NCI-H748 (cell line): Measurements from ENCODE around the gene LPP.
"Not testable (repeated sequence)": the region's sequence is repeated elsewhere in the genome, so short reads cannot be mapped to it uniquely, and the experiment has no call there.

Experiments used
- DNase-seq: peaks from one replicate; lab custom pipeline; 2025; ENCODE audit not compliant: unreplicated experiment; lab: John Stamatoyannopoulos, UW

The LPP gene

DNA sequence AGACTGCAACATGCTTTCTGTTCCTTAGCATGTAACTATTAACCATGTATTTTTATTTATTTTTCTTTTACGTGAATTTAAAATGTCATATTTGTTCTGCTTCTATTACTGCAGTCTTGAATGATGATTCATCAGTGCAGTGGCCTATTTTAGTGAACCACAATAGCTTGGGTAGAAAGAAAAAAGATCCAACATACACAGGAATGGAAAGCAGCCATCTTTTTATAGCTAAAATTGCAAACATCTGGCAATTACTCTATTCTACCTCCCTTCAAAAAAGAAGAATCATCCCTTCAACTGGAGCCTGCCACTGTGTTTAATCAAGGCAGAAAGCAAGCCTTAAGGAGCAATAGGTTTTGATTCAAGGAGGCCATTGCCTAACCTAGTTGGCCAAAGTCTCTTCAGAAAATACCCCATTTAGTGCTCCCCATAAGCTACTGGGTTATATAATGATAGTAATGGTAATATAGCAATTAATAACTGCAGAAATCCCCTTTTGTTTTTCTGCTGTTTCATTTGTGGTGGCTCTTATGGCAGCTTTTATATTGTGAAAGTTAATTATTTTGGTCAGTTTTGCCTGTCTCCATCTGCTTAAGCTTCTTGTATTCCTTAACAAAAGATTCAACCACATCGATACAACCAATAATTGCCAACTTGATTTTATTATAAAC is 267.3 kb downstream of the LPP start:
- no peak for DNase-seq

DNA sequence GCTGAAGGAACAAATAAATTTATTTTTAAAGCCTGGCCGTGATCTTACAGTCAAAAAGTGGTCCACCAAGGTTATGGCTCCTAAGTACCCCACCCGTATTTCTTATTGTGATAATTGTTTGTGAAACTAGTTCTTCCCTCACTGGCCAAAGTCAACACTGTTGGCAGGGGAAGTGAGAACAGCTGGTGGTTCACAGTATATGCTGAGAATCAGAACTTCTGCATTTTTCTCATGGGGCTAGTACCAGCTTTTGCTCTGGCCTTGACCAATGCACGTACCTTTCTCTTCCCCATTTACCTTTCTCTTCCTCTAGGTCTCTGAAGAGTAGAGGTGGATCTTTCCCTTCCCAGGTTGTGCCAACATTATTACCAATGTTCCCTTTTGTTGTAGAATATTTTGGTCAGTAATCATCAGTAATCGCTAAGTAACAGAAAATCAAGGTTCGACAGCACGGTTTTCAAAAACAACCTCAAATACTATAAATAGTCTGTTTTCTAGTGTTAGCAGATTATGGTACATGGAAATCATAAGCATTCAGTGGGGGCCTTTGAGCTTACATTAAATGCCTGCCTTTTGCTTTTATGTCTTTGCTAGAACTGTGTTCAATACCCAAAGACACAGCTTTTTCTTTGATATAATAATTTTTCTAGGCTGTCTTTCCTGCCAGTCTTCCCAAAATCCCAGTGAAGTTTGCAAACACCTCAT is 268.0 kb downstream of the LPP start:
- no peak for DNase-seq

DNA sequence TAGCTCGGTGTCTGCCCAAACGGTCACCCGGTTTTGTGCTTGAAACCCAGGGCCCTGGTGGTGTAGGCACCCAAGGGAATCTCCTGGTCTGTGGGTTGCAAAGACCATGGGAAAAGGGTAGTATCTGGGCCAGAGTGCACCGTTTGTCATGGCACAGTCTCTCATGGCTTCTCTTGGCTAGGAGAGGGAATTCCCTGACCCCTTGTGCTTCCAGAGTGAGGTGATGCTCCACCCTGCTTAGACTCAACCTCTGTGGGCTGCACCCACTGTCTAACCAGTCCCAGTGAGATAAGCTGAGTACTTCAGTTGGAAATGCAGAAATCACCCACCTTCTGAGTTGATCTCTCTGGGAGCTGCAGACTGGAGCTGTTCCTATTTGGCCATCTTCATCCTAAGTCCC is 274.0 kb downstream of the LPP start:
- not testable (repeated sequence) for DNase-seq

DNA sequence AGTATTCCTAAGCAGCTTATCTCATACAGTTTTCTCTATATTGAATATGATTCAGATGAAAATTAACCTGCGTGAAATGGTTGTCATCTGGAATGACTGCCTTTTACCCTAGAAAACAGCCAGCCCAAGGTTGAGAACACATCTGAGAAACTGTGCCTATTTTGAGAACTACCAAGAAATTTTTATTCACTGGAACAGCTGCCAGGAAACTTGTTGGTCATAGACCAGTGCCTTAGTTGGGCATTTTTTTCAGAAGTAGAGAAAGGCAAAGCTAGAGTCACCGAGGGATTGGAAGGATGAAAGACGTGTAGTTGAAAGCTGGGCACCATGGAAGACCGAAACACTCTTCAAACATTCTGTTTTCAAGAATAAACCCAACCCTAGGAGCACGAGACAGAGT is 277.1 kb downstream of the LPP start:
- DNase-seq = no peak

DNA sequence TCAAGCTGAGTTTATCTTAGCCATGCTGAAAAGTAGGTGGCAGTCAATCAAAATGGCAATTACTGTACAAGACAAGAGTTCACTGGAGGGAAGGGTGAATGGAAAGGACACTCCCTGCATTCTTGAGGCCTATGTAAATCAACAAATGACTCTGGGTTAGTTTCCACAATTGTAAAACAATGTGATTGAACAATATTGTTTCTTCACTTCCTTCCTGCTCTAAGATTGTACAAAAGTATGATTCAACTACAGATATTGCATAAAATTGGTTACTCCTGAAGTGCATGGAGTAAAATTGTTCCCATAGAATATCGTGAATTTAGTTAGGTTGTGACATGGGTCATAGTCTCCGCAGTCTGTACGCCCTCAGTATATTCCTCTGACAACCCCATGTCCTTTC is 277.6 kb downstream of the LPP start:
- DNase-seq = no peak

DNA sequence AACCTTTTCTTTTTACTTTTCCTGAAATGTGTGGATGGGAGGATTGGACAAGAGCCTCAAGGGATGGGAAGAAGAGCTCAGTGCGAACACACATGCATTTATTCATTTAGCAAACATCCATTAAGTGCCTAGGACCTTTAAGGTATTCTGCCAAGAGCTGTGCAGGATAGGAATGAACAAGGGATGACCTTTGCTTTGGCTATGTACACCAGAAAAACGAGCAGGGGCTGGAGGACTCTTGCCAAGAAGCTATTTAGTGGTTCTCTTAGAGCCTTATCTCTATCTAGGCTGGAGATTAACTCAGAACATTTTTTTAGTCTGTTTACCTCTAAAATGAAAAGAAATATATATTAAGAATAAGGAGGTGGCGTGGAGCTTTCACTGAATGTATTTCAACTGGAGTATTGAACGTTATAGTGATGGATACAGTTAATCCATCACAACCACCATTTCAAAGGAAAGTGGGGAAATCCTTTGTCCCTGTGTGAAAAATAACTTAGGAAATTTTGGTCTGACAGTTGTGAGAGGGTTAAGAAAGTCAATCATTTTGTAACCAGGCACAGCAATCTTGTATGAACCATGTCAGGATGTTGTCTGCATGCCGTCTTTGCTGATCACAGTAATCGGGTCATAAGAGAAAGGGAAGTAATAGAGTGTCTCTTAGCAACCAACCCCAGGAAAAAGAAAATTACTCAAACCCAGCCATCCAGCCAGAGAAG is 279.0 kb downstream of the LPP start:
- no peak for DNase-seq

DNA sequence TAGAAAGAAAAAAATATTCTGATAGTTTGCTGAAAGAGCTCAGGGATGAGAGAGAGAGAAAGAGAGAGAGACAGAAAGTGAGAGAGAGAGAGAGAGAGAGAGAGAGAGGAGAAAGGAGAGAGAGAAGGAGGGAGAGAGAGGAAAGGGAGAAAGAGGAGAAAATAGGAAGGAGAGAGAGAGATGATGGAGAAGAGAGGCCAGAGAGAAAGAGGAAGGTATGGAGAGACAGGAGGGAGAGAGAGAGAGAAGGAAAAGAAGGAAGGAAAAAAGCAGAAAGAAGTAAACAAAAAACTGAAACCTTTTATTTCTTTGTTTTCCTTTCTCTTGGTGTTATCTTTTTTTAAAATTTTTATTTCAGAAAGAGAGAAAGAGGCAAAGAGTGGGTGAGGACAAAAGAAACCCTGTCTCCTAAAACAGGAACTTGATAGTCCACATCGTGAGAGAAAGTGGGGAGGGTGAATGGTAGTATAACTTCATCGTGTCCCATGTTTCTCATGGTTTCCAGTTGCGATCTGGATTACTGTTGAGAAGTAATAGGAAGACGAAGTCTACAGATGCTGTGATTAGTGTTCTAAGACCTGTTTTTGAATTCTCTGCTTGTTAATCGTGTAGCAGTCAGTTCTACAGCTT is 279.7 kb downstream of the LPP start:
- no peak for DNase-seq

DNA sequence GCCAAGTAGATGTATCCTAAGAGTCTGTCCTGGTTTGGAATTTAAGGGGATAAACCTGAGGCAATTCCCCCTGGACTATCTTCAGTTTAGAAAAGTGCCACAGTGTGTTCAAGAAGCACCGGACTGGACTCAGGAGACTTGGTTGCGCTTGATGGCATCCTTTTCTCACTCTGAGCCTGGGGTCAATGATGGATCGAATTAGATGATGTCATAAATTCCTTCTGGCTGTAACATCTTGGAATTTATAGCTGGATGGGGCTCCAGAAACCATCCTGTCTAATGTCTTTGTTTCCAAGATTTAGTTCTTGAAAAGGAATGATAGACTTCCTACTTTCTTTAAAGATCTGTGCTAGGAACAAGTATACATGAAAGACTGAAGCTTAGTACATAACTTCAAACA is 280.6 kb downstream of the LPP start:
- DNase-seq = no peak

DNA sequence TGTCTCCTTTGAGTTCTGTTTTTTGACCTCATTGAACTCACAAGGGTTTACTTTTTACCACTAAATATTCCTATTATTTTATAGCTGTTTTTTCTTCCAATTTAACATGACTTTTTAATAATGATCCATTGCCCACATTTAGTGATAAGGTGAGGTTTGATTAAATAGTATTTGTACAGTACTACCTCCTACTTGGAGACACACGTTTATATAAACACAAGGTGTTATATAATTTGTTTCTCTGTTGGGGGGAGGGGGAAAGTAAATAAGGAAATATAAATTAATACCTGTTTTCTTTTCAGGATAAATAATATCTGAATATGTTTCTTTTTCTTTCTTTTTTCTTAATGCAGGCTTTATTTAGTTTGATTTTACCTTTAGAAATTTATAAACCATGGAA is 281.3 kb downstream of the LPP start:
- no peak for DNase-seq

DNA sequence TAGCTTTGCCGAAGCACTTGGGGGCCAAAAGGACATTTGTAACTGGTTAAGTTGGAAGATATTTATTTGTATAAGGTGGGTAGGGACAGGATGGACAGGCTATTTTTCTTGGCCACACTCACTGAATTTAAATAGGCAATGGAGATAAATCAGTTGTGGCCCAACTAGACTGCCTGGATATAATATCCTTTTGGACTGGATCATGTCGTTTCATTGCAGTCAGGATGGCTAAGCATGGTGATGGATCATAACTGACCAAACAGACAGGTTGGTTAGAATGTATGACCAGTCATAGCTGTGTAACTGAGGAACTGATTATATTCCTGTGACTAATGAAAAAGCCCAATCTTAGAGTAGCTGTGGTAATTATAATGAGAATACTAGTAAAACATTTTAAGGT is 284.0 kb downstream of the LPP start:
- no peak for DNase-seq

DNA sequence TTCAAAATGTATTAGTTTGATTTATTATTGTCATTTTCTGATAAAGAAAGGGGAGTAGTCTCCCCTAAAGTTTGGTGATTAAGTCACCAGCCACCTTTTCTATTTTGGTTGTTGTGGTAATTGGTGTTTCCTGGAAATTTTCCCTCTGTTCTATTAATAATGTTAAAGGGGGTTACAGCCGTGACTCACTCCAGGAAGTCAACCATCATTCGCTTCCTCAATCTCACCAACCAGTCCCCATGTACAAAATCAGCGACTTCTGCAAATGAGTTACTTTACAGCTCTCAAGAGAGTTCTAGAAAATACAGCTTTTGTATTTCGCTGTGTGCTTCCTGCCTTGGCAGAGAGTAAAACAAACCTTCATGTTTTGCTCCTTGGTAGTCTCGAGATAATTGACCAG is 285.1 kb downstream of the LPP start:
- no peak for DNase-seq

DNA sequence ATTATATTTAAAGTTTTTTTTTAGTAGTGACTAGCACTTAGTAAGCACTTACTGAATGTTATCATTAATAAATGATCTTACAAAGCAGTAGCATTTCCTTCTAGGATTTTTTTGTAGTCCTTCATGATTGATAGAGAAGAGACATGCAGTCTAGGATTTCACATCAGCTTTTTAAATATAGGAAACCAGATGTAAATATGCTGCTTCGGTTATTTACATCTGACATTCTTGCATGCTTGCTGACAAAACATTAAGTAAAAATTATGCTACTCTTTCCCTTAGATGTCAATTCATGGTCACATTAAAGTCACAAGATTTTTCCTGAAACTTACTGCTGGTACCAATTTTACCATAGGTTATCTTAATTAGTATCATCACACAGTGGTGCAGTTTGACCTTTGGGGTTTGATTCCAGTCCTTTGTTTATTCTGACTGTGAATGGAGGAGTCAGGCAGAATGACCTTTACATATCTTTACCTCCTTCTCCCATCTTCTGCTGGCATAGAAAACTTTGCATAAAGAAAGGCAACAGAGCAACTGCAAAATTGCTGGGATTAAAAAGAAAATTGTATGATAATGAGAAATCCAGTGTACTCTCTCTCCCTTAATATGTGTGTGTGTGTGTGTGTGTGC is 286.5 kb downstream of the LPP start:
- no peak for DNase-seq

DNA sequence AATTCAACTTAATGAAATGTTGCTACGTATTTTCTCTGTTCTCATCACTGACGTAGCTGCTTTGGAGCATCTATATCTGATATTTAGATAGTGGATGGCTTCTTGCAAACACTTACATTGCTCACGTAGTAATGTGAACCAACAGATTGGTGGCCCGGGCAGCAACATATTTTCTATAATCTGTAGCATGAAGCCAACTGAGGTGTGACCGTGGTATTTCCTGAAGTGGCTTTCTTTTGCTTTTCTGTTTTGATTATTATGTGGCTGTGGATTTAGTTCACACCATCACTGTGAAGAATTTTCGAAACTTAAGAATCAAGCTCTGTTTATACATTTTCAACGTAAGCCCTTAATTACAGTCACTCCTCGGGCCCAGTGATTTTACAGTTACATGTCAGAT is 288.5 kb downstream of the LPP start:
- no peak for DNase-seq

DNA sequence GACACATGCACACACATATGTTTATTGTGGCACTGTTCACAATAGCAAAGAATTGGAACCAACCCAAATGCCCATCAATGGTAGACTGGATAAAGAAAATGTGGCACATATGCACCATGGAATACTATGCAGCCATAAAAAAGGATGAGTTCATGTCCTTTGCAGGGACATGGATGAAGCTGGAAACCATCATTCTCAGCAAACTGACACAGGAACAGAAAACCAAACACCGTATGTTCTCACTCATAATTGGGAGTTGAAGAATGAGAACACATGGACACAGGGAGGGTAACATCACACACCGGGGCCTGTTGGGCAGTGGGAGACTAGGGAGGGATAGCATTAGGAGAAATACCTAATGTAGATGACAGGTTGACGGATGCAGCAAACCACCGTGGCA is 291.2 kb downstream of the LPP start:
- DNase-seq = not testable (repeated sequence)

DNA sequence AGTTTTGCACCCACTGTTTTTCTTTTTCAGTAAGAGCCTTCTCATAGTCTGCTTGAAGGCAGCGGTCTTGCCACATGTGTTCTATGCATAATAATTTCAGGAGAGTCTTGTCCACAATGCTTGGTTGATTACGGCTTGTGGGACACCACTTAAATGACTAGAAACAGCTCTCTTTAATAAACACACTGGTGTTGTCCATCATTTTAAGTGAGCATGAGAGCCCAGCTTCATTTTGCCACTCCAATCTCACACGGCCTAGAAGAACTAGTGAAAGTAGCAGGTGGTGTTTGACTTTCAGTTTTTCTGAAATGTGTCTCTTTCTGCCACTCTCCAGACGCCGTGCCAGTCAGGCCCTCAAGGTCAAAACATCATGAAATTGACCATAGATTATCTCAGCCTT is 292.1 kb downstream of the LPP start:
- DNase-seq = no peak

DNA sequence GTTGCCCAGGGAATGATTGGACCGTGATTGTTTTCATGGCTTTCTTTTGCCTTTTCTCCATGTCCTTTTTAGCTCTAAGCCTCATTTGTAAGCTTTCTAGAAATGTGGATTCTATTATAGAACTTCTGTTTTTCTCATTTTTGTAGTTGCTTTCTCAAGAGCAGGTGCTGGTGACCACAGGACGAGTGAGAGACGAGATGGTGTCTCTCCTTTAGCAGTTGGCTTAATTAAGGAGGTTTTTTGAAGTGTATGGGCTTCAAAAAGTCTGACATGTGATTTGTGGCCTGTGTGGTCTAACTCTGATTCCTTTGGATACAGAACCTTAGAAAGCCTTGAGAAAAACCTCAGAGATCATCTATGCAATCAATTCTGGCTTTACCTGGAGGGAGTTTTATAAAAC is 292.8 kb downstream of the LPP start:
- DNase-seq = no peak

DNA sequence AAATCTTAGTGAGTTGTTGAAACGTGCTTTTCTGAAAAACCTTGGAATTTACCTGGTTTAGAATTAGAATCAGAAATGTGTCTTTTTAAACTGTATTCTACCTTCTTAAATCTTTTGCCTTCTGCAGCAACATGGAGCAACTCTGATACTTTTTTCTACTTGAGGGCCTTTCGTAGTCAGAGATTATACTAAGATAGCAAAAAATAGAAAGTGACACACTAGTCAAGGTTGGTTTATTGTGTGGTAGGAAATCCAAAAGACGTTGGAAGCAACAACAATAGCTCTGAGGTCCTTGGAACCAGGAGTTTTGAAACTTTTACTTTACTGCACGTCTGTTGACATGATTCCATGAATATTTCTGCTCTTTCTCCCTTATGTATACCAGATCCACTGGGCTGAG is 294.9 kb downstream of the LPP start:
- DNase-seq = no peak

DNA sequence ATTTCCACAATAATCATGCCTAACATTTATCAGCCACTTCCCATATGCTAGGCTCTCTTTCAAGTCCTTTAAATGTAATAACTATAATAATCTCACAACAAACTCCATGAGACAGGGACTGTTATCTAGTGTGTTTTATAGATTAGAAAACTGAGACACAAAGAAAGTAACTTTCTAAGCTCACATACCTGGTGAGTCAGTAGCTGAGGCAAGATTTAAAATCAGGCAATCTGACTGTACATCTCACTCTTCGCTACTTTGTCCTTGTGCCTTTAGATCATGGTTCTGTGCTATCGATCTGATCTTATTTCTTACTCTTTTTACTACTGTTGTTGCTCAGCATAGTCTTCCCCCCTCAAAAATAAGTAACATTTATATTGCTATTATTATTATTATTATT is 295.5 kb downstream of the LPP start:
- DNase-seq = no peak

DNA sequence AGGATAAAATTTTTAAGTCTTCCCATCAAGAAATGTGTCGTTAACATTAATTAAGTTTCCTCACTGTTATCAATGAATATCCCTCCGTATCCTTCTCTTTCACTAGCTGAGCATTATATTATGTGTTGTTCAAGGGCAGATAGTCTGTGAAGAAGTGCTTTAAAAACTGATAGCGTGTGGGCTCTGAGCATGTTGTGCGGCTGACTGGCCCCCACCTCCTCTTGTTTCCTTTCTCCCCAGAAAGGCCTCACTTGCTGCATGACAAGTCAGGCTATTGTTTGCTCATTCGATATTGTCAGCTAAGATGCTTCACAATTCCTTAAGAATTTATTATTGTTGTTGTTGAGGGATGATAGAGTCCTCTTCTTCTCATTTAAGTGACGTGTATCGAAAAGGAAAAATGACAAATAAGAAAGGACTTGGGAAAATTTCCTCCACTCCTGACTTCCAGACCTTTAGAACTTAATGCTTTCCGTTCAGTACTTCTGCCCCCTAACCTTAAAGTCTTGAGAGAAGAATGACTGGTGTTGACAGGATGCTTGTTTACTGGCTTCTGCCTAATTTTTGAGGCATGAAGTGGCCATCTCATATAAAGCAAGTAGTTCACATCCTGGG is 298.3 kb downstream of the LPP start:
- no peak for DNase-seq

DNA sequence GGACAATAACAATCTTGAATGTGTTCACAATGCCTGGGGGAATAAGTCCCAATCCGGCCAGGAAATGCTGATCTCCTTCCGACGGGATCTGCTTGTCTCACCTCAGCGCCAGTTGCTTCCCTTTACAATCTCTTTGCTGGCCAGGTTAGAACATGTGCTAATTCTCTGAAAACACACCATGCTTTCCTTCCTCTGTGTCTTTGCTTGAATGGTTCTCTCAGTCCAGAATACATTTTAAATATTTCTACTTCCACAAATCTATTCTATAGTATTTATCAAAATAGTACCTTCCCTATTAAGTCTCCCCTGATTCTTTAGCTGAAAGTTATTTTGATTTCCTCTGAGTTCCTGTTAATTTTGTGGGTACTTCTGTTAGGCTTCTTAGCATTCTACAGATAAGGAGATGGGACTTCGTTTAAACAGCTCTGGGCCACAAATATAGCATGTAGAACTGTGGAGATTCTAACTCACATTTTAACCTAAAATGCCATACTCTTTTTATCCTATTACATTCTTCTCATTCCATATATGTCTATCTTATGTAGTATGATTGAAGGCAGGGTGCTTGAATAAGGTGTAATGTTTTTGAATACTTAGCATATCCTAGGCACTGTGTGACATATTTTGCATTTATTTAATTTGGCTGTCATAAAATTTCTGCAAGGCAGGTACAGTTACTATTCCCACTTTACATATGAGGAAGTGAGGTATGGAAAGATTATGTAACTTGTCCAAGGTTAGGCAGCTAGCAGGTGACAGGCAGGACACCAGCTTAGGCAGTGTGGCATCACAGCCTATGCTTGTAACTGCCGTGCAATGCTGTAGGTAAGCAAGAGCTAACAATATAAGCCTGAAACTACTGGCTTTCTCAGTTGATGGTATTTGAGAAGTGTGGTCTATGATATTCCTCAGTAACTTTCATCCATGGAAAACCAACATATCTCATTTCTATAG is 299.8 kb downstream of the LPP start:
- DNase-seq = no peak
